ENCODE data around the gene DBF4. TPM values are rescaled to one million over a fixed set of nuclear protein-coding genes. Genes with fewer than 3 reads are reported as not detected.
"Not testable (repeated sequence)": the region's sequence is repeated elsewhere in the genome, so short reads cannot be mapped to it uniquely, and the experiment has no call there.

DBF4 gene
- total RNA-seq, 1 donor from 2014 or later = 11.5 TPM

DNA sequence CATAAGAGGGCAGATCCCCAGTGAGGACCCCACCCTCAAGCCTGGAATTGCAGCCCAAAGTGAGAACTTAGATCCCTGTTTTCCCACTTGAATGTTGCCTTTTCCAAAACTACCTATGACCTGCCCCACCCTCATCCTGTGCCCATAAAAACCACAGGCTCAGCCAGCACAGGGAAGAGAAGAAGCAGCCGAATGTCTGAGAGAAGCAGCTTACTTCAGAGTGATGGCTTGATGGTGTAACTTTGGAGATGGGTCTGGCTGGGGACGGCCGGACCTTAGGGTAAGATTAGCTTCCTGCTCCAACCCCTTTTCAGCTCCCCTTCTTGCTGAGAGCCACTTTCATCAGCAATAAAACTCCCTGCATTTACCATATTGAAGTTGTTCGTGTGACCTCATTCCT lies 5.8 kb upstream of the DBF4 start:
- Histone ChIP-seq H3K9me3 (peaks cover 14% of the 10 kb centered on the region), H3K4me3 (no peak overlapping the region), H3K4me1 (peaks cover 21% of the 10 kb centered on the region), H3K27ac (no peak overlapping the region), H3K36me3 (no peaks in the 10 kb centered on the region), H3K27me3 (ENCODE audit: low read depth) (no peaks in the 10 kb centered on the region)
- TF ChIP-seq CTCF (IDR thresholded peaks at IDR 0.05) = no peak
- ATAC-seq (no peak), DNase-seq (no peak)
- intact Hi-C loops (cut with DNase I) = no loop called here

- no peak for ATAC-seq
- TF ChIP-seq CTCF (IDR thresholded peaks at IDR 0.05) = no peak
Measured at GRCh38 chr7:87872346-87872745, 3.9 kb upstream of the DBF4 start.

GRCh38 chr7:87873328-87873727 lies 3.0 kb upstream of the DBF4 start:
- not testable (repeated sequence) for ATAC-seq
- H3K27ac ChIP-seq = peak overlapping the region; percentile 34

More at GRCh38 chr7:87872346-87872745, 3.9 kb upstream of the DBF4 start:
- H3K9me3 ChIP-seq = no peaks in the 10 kb centered on the region
- peaks cover 26% of the 10 kb centered on the region for H3K4me1 ChIP-seq
- intact Hi-C loops (cut with DNase I) = no loop called here
- no peaks in the 10 kb centered on the region for H3K36me3 ChIP-seq
- no peak overlapping the region for H3K4me3 ChIP-seq
- no peaks in the 10 kb centered on the region for H3K27me3 ChIP-seq (ENCODE audit: low read depth)
- no peak for DNase-seq
- no peak overlapping the region for H3K27ac ChIP-seq

DNA sequence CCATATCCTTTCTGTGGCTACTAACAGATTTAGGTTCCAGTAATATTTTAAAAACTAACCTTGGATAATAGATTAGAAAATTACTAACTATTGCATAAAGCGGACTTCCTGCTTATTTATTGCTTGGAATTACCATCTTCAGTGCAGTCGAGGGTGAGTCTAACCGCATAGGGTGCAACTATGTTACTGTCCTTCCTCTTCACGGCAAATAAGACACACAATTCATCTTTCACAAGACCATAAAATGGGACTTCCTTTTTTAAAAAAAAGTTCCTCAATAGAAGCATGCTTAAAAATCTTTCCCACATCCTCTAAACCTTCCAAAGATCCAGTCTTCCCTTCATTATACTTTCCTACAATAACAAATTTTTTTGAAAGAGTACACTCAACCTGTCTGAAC lies 2.2 kb upstream of the DBF4 start:
- H3K9me3 ChIP-seq = no peaks in the 10 kb centered on the region
- no peak for TF ChIP-seq CTCF (IDR thresholded peaks at IDR 0.05)
- H3K4me3 ChIP-seq = no peak overlapping the region
- intact Hi-C loops (cut with DNase I) = no loop called here
- ATAC-seq (no peak), DNase-seq (no peak)
- H3K27ac ChIP-seq = peak overlapping the region; percentile 34
- H3K4me1 ChIP-seq = peaks cover 40% of the 10 kb centered on the region
- H3K36me3 ChIP-seq = no peaks in the 10 kb centered on the region
- no peaks in the 10 kb centered on the region for H3K27me3 ChIP-seq (ENCODE audit: low read depth)

More at GRCh38 chr7:87873328-87873727, 3.0 kb upstream of the DBF4 start:
- peaks cover 36% of the 10 kb centered on the region for H3K4me1 ChIP-seq
- H3K4me3 ChIP-seq; H3K27me3 ChIP-seq (ENCODE audit: low read depth); intact Hi-C loops (cut with DNase I); H3K9me3 ChIP-seq; DNase-seq; H3K36me3 ChIP-seq: not testable (repeated sequence)

DNA sequence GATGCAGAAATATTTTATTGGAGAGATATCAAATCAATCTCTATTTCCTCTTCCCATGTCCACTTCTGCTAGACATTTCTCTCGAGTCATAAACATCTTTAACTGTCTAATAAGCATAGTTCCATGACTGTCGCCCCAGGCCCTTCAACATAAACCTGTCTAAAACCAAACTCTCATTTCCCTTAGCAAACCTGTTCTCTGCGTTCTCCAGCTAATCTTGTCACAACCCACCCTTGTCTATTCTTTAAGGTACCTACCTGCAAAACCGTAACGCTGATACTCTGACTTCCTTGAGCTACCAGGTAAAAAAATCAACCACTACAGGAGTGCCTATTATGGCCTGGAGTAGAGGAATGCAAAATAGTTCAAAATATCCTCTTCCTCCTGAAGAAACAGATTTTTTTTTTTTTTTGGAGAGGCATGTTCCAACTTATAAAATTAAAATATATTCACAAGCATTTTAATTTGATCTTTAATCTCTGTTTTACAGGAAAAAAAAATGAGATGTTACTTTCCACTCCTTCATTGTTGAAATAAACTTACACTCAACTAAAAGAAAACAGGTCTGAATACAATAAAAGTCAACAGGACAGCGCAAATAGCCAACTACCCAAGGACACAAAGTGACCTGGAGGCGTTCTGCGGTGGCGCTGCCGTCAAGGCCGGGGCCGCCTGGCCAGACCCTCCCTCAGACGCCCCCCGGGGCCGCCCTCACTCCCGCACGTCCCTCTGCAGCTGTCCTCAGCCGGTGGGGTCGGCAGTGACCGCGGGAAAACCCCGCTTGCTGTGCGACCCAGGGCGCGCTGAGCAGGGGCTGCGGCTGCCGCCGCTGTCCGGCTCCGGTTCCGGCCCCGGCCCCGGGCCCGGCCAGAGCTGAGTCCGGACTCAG lies 898 bp upstream of the DBF4 start:
- peak overlapping the region; percentile 88 for H3K27ac ChIP-seq
- intact Hi-C loops (cut with DNase I) = no loop called here
- no peaks in the 10 kb centered on the region for H3K36me3 ChIP-seq
- H3K27me3 ChIP-seq (ENCODE audit: low read depth) = no peaks in the 10 kb centered on the region
- H3K9me3 ChIP-seq = no peaks in the 10 kb centered on the region
- H3K4me1 ChIP-seq = peaks cover 40% of the 10 kb centered on the region
- TF ChIP-seq CTCF (IDR thresholded peaks at IDR 0.05) = no peak
- ATAC-seq (peak in 1 of 2 donors; percentile 42), DNase-seq (no peak)
- peak overlapping the region; percentile 84 for H3K4me3 ChIP-seq

GRCh38 chr7:87876869-87877234 lies 559 bp downstream of the DBF4 start:
- DNase-seq (peak; percentile 80), ATAC-seq (peak; percentile 70 to 72)
- no peaks in the 10 kb centered on the region for H3K9me3 ChIP-seq
- peak overlapping the region; percentile 88 for H3K27ac ChIP-seq
- no peaks in the 10 kb centered on the region for H3K36me3 ChIP-seq
- intact Hi-C loops (cut with DNase I) = no loop called here
- no peak for TF ChIP-seq CTCF (IDR thresholded peaks at IDR 0.05)
- peaks cover 40% of the 10 kb centered on the region for H3K4me1 ChIP-seq
- no peaks in the 10 kb centered on the region for H3K27me3 ChIP-seq (ENCODE audit: low read depth)
- H3K4me3 ChIP-seq = peak overlapping the region; percentile 84

Data from lower lobe of right lung (tissue), 2 donors.